ENCODE measurements around the gene DARS1.

Gene DARS1

DNA sequence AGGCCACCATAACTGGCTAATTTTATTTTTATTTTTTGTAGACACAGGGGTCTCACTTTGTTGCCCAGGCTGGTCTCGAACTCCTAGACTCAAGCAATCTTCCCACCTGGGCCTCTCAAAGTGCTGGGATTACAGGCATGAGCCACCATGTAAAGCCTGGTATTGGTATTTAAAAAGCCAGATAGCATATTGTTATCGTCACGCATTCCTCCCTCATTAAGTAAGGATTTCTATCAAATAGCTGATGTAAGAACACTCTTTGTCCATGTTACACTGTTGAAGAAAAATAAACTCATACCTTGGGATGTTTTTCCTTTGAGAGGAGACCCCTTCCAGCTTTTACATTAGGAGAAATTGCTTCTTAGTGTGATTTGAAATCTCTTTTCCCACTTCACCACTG is 39.2 kb upstream of the DARS1 start:
- TF ChIP-seq, protein P1, sequence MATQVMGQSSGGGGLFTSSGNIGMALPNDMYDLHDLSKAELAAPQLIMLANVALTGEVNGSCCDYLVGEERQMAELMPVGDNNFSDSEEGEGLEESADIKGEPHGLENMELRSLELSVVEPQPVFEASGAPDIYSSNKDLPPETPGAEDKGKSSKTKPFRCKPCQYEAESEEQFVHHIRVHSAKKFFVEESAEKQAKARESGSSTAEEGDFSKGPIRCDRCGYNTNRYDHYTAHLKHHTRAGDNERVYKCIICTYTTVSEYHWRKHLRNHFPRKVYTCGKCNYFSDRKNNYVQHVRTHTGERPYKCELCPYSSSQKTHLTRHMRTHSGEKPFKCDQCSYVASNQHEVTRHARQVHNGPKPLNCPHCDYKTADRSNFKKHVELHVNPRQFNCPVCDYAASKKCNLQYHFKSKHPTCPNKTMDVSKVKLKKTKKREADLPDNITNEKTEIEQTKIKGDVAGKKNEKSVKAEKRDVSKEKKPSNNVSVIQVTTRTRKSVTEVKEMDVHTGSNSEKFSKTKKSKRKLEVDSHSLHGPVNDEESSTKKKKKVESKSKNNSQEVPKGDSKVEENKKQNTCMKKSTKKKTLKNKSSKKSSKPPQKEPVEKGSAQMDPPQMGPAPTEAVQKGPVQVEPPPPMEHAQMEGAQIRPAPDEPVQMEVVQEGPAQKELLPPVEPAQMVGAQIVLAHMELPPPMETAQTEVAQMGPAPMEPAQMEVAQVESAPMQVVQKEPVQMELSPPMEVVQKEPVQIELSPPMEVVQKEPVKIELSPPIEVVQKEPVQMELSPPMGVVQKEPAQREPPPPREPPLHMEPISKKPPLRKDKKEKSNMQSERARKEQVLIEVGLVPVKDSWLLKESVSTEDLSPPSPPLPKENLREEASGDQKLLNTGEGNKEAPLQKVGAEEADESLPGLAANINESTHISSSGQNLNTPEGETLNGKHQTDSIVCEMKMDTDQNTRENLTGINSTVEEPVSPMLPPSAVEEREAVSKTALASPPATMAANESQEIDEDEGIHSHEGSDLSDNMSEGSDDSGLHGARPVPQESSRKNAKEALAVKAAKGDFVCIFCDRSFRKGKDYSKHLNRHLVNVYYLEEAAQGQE (IDR thresholded peaks at IDR 0.05; ENCODE audit: insufficient read depth in 1 of 2, low read depth in 2 of 2, low read length in 2 of 2), result no peak
- no peak for TF ChIP-seq TAF1 (IDR thresholded peaks at IDR 0.05; ENCODE audit: borderline replicate concordance, insufficient read depth, low read length)
- TF ChIP-seq FOXP2 (optimal IDR thresholded peaks at IDR 0.05; ENCODE audit: borderline replicate concordance, extremely low read depth, extremely low read length, insufficient read depth), result no peak
- TF ChIP-seq SIN3A (IDR thresholded peaks at IDR 0.05; ENCODE audit: borderline replicate concordance, insufficient read depth, low read length), result no peak
- TF ChIP-seq POLR2AphosphoS5 (IDR thresholded peaks at IDR 0.05; ENCODE audit: low read depth, low read length), result no peak

- TF ChIP-seq, protein P1 (IDR thresholded peaks at IDR 0.05; ENCODE audit: insufficient read depth in 1 of 2, low read depth in 2 of 2, low read length in 2 of 2), result no peak
- TF ChIP-seq TAF1 (IDR thresholded peaks at IDR 0.05; ENCODE audit: borderline replicate concordance, insufficient read depth, low read length) (no peak), POLR2AphosphoS5 (IDR thresholded peaks at IDR 0.05; ENCODE audit: low read depth, low read length) (no peak), FOXP2 (optimal IDR thresholded peaks at IDR 0.05; ENCODE audit: borderline replicate concordance, extremely low read depth, extremely low read length, insufficient read depth) (no peak), SIN3A (IDR thresholded peaks at IDR 0.05; ENCODE audit: borderline replicate concordance, insufficient read depth, low read length) (no peak)
Measured at GRCh38 chr2:136024185-136024584, 38.8 kb upstream of the DARS1 start.

GRCh38 chr2:136023416-136023815 is 38.0 kb upstream of the DARS1 start:
- TF ChIP-seq SIN3A (IDR thresholded peaks at IDR 0.05; ENCODE audit: borderline replicate concordance, insufficient read depth, low read length) (no peak), FOXP2 (optimal IDR thresholded peaks at IDR 0.05; ENCODE audit: borderline replicate concordance, extremely low read depth, extremely low read length, insufficient read depth) (no peak), TAF1 (IDR thresholded peaks at IDR 0.05; ENCODE audit: borderline replicate concordance, insufficient read depth, low read length) (no peak), POLR2AphosphoS5 (IDR thresholded peaks at IDR 0.05; ENCODE audit: low read depth, low read length) (no peak)
- TF ChIP-seq, protein P1 (IDR thresholded peaks at IDR 0.05; ENCODE audit: insufficient read depth in 1 of 2, low read depth in 2 of 2, low read length in 2 of 2), result no peak

- no peak for TF ChIP-seq SIN3A (IDR thresholded peaks at IDR 0.05; ENCODE audit: borderline replicate concordance, insufficient read depth, low read length)
- no peak for TF ChIP-seq POLR2AphosphoS5 (IDR thresholded peaks at IDR 0.05; ENCODE audit: low read depth, low read length)
- TF ChIP-seq, protein P1 (IDR thresholded peaks at IDR 0.05; ENCODE audit: insufficient read depth in 1 of 2, low read depth in 2 of 2, low read length in 2 of 2), result no peak
- TF ChIP-seq FOXP2 (optimal IDR thresholded peaks at IDR 0.05; ENCODE audit: borderline replicate concordance, extremely low read depth, extremely low read length, insufficient read depth), result no peak
- no peak for TF ChIP-seq TAF1 (IDR thresholded peaks at IDR 0.05; ENCODE audit: borderline replicate concordance, insufficient read depth, low read length)
Measured at GRCh38 chr2:136022396-136023146, 37.1 kb upstream of the DARS1 start.
